ENCODE measurements around the gene AMH.

The AMH gene

DNA sequence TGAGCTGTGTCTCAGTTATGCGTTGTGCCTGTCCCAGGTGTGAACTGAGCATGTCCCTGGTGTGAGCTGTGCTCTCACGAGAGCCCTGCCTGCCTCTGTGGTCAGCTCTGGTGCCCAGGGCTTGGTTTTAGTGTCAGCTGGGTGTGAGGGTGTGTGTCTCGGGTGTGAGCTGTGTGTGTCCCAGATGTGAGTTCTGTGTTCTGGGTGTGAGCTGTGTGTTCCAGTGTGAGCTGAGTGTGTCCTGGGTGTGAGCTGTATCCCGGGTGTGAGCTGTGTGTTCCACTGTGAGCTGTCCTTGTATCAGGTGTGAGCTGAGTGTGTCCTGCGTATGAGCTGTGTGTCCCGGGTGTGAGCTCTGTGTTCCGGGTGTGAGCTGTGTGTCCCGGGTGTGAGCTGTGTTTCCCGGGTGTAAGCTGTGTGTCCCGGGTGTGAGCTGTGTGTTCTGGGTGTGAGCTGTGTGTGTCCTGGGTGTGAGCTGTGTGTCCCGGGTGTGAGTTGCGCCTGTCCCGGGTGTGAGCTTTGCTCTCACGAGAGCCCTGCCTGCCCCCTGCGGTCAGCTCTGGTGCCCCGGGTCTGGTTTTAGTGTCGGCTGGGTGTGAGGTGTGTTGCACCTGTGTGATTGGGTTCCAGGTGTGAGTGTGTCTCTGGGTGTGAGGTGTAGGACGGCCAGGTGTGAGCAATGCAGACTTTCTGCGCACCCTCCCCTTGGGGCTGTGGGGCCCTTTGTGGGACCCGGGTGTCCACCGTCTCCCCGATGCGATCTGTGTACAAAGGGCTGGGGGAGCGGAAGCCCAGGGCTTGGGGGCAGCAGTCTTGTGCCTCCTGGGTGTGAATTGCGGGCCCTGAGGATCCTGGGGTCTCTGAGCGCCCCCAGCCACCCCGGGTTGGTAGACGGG is 39.9 kb downstream of the AMH start:
- no peak for DNase-seq

DNA sequence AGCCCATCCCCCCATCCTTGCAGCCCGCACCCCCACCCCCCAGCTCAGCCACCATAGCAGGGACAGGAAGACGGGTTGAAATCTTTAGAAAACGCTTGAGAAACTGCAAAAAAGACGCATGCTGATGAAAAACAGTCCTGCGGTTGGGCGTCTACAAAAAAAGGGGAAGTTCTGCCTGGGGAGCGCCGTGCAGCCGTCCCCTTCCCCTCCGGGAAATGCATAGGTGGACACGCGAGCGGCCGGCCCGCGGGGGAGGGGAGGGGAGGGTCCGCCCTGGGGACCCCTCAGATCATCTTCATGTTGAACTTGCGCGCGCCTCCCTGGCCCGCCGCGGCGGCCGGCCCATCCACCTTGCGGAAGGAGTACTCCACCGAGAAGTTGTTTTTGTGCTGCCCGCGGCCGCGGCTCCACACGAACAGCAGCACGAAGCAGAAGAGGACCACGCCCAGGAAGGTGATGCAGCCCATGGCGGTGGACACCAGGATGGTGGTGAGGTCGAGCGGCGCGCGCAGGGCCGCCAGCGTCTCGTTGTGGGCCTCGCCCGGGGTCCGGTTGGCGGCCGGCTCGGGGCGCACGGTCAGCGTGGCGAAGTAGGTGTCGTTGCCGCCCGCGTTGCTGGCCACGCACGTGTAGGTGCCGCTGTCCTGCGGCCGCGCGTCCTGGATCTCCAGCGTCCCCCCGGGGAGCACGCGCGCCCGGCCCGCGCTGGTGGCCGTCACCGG is 40.8 kb downstream of the AMH start:
- DNase-seq: no peak

- no peak for DNase-seq
These were observed 41.5 kb downstream of the AMH start for GRCh38 chr19:2290441-2291184.

DNA sequence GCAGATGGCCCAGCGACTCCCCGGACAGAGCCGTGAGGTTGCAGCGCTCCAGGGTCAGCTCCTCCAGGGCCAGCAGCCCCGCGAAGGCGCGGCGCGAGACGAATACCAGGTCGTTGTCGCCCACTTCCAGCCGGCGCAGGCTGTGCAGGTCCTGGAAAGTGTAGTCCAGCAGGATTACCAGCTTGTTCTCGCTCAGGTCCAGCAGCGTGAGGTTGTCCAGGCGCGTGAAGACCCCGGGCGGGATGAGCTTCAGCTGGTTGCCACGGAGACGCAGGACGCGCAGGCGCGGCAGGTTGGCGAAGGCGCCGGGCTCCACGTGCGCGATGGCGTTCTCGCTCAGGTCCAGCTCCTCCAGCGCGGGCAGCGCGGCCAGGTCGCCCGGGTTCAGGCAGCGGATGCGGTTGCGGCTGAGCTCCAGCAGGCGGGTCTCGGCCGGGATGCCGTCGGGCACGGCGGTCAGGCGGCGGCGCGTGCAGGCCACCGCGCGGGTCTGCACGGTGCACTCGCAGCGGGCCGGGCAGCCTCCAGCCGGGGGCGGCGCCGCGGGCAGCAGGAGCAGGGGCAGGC is 42.1 kb downstream of the AMH start:
- no peak for DNase-seq

GRCh38 chr19:2294687-2295335 is 45.7 kb downstream of the AMH start:
- DNase-seq: peak; percentile 11 to 47

DNA sequence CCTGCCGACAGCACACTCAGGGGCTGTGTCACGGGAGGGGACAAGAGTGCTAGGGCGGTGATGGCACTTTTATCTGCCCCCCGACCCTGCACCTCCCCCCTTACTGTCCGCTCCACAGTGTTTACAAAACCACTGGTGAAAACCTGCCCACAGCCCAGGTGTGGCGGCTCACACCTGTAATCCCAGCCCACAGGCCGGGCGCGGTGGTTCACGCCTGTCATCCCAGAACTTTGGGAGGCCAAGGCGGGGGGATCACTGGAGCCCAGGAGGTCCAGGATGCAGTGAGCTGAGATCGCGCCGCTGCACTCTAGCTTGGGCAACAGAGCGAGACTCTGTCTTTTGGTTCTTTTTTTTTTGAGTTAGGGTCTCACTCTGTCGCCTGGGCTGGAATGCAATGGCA is 47.0 kb downstream of the AMH start:
- no peak for DNase-seq

DNA sequence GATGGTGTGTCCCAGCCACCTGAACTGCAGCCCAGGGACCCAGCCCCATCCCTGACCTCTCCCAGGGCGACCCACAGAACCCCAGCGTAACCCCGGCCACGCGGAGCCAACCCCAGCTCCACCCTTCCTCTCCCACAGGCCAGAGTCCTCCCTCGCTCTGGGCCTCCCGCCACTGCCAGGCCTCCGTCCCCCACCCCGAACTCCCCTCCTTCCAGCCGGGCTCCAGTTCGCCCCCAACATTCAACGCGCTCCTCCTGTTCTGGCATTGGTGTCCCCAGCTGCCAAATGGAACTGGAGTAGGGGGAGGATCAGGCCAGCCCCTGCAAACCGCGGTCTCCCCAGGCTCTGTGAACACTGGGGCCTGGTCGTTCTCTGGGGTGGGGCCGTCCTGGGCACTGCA is 51.4 kb downstream of the AMH start:
- DNase-seq: no peak

All from hippocampal formation (tissue), 2 donors.